ENCODE results near the gene VPS13D.

Gene VPS13D

DNA sequence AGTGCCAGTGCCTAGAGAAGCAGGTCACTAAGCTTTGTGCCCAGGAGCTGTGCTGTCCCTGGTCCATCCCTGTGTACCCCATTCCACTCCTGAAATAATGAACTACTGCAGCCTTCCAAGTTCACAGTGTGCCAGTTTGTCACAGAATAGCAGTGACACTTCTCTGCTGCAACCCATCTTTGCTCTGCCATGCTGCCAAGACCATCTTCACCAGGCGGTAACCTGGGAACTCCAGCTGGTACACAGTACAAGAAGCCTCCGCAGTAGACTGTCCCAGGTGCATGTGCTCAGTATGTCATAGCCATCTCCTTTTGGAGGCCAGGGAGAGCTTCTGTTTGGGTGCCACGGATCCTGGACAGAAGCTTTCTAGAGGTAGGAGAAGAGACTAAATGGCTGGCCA is 250.2 kb downstream of the VPS13D start:
- TF ChIP-seq CREB1 (IDR thresholded peaks at IDR 0.05; ENCODE audit: low read depth) (no peak), ZBTB7A (IDR thresholded peaks at IDR 0.05; ENCODE audit: low read depth) (no peak), TAF1 (IDR thresholded peaks at IDR 0.05; ENCODE audit: low read depth) (no peak), EP300 (IDR thresholded peaks at IDR 0.05; ENCODE audit: borderline replicate concordance) (no peak), YY1 (IDR thresholded peaks at IDR 0.05; ENCODE audit: low read depth) (no peak), MAX (IDR thresholded peaks at IDR 0.05) (no peak), EGR1 (IDR thresholded peaks at IDR 0.05) (no peak), TCF12 (IDR thresholded peaks at IDR 0.05; ENCODE audit: low read depth) (no peak), CEBPB (IDR thresholded peaks at IDR 0.05) (no peak), RAD21 (IDR thresholded peaks at IDR 0.05; ENCODE audit: low read depth) (no peak), FOXM1 (IDR thresholded peaks at IDR 0.05; ENCODE audit: borderline replicate concordance, low read depth) (no peak), TEAD4 (IDR thresholded peaks at IDR 0.05) (no peak), NFIC (IDR thresholded peaks at IDR 0.05) (no peak)
- TF ChIP-seq, protein P1, sequence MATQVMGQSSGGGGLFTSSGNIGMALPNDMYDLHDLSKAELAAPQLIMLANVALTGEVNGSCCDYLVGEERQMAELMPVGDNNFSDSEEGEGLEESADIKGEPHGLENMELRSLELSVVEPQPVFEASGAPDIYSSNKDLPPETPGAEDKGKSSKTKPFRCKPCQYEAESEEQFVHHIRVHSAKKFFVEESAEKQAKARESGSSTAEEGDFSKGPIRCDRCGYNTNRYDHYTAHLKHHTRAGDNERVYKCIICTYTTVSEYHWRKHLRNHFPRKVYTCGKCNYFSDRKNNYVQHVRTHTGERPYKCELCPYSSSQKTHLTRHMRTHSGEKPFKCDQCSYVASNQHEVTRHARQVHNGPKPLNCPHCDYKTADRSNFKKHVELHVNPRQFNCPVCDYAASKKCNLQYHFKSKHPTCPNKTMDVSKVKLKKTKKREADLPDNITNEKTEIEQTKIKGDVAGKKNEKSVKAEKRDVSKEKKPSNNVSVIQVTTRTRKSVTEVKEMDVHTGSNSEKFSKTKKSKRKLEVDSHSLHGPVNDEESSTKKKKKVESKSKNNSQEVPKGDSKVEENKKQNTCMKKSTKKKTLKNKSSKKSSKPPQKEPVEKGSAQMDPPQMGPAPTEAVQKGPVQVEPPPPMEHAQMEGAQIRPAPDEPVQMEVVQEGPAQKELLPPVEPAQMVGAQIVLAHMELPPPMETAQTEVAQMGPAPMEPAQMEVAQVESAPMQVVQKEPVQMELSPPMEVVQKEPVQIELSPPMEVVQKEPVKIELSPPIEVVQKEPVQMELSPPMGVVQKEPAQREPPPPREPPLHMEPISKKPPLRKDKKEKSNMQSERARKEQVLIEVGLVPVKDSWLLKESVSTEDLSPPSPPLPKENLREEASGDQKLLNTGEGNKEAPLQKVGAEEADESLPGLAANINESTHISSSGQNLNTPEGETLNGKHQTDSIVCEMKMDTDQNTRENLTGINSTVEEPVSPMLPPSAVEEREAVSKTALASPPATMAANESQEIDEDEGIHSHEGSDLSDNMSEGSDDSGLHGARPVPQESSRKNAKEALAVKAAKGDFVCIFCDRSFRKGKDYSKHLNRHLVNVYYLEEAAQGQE (IDR thresholded peaks at IDR 0.05; ENCODE audit: low read depth): no peak
- TF ChIP-seq, protein P2, sequence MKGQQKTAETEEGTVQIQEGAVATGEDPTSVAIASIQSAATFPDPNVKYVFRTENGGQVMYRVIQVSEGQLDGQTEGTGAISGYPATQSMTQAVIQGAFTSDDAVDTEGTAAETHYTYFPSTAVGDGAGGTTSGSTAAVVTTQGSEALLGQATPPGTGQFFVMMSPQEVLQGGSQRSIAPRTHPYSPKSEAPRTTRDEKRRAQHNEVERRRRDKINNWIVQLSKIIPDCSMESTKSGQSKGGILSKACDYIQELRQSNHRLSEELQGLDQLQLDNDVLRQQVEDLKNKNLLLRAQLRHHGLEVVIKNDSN (IDR thresholded peaks at IDR 0.05): no peak

DNA sequence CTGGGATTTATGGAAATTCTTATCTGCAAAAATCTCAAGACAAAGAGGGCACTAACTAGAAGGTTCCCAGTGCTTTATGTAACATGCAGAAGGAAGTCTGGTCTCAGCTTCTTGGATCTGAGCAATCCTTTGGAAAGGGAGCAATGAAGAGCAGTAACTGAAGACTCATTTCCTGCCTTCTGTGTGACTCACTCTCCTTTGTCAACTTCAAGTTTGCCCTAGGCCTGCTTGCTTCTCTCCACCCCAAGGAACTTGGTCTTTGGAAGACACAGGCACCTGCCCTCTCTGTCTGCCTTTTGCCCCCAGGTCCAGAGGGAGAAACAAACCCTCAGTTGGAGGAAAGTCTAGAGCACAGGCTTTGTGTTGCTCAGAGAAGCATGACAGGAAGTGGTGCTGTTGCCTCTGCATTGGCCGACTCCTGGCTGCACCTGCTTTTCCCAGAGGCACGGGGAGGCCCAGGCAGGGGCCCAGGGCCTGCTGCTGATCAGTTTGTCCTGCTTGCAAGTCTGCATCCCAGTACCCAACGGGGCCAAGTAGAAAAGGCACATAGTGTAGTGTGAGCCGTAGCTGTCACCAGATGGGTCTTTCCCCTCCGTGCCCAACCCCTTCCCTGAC is 251.0 kb downstream of the VPS13D start:
- TF ChIP-seq EP300 (IDR thresholded peaks at IDR 0.05; ENCODE audit: borderline replicate concordance): peak; percentile 49; the same call in 1 of the 2 replicates
- TF ChIP-seq TEAD4 (IDR thresholded peaks at IDR 0.05): peak; percentile 33; the same call in 1 of the 2 replicates
- no peak for TF ChIP-seq TAF1 (IDR thresholded peaks at IDR 0.05; ENCODE audit: low read depth)
- no peak; the same call in 1 of the 2 replicates for TF ChIP-seq TCF12 (IDR thresholded peaks at IDR 0.05; ENCODE audit: low read depth)
- TF ChIP-seq NFIC (IDR thresholded peaks at IDR 0.05): 0 out of 2 replicates have a peak, but pooled peaks have one; percentile 7
- peak; percentile 44; the same call in 1 of the 2 replicates for TF ChIP-seq MAX (IDR thresholded peaks at IDR 0.05)

GRCh38 chr1:12481928-12482327 is 252.1 kb downstream of the VPS13D start:
- TF ChIP-seq MAX (IDR thresholded peaks at IDR 0.05) (no peak), TEAD4 (IDR thresholded peaks at IDR 0.05) (no peak), TCF12 (IDR thresholded peaks at IDR 0.05; ENCODE audit: low read depth) (no peak), CREB1 (IDR thresholded peaks at IDR 0.05; ENCODE audit: low read depth) (no peak), CEBPB (IDR thresholded peaks at IDR 0.05) (no peak), FOXM1 (IDR thresholded peaks at IDR 0.05; ENCODE audit: borderline replicate concordance, low read depth) (no peak), YY1 (IDR thresholded peaks at IDR 0.05; ENCODE audit: low read depth) (no peak)
- TF ChIP-seq, protein P1 (IDR thresholded peaks at IDR 0.05; ENCODE audit: low read depth): no peak

DNA sequence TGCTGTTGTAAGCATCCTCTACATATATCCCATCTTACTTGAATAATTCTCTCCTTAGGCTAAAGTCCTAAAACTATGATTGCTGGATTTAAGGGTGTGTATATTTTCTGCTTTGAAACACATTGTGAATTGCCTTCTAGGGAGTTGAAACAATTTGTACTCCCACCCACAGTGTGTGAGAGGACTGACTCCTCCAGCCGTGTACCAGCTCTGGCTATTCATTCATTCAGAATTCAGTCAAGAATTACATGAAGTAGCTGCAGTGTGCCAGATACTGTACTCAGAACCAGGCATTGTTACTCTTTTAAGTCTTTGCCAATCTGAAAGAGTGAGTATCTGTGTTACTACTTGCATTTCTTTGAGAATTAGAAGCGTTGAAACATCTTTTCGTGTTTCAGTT is 253.2 kb downstream of the VPS13D start:
- TF ChIP-seq EGR1 (IDR thresholded peaks at IDR 0.05) (no peak), RAD21 (IDR thresholded peaks at IDR 0.05; ENCODE audit: low read depth) (no peak)
- TF ChIP-seq, protein P2 (IDR thresholded peaks at IDR 0.05): no peak

DNA sequence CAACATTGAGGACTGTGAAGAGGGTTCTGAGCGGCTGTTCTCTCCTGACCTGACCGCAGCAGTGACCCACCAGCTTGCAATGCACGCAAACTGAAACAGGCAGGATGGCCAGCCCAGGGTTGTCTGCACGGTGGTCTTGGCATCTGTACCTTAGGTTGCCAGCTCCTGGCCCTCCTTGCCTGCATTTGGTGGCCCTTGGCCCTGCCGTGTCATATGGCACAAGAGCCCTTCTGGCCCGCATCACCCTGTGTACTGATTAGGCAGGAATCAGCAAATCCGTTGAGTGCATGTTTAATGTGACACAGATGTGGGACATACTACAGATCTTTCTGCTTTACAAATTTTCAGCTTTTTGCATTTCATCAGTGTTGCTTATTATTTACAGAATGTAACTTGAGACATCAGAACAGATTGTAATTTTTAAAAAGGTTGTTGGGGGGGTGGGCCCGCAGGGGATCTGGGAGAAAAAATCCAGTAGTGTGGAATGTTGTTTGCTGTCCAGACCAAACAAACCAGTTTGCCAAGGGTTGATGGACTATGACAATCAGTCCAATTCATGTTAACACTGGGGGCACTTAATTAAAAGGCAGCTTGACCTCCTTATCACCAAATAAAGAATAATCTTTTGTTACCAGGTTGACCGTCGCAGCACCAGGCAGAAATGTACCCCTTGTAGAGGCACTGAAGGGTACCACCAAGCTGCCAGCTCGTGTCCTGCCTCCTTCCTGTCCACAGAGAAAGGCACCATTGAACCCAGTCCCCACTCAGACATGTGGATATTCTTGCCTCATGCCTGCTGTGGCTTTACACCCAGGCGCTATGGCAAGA is 255.6 kb downstream of the VPS13D start:
- TF ChIP-seq NFIC (IDR thresholded peaks at IDR 0.05) (peak; percentile 94), RAD21 (IDR thresholded peaks at IDR 0.05; ENCODE audit: low read depth) (no peak), TCF12 (IDR thresholded peaks at IDR 0.05; ENCODE audit: low read depth) (peak; percentile 92), TAF1 (IDR thresholded peaks at IDR 0.05; ENCODE audit: low read depth) (no peak), CREB1 (IDR thresholded peaks at IDR 0.05; ENCODE audit: low read depth) (no peak), TEAD4 (IDR thresholded peaks at IDR 0.05) (peak; percentile 94), EGR1 (IDR thresholded peaks at IDR 0.05) (no peak), YY1 (IDR thresholded peaks at IDR 0.05; ENCODE audit: low read depth) (no peak), CEBPB (IDR thresholded peaks at IDR 0.05) (peak; percentile 12; the same call in 1 of the 2 replicates), FOXM1 (IDR thresholded peaks at IDR 0.05; ENCODE audit: borderline replicate concordance, low read depth) (peak; percentile 82), EP300 (IDR thresholded peaks at IDR 0.05; ENCODE audit: borderline replicate concordance) (peak; percentile 97), MAX (IDR thresholded peaks at IDR 0.05) (peak; percentile 39; the same call in 1 of the 2 replicates), ZBTB7A (IDR thresholded peaks at IDR 0.05; ENCODE audit: low read depth) (peak; percentile 39; the same call in 1 of the 2 replicates)
- TF ChIP-seq, protein P2 (IDR thresholded peaks at IDR 0.05): no peak
- TF ChIP-seq, protein P1 (IDR thresholded peaks at IDR 0.05; ENCODE audit: low read depth): no peak
